ENCODE data around the gene AFDN. TPM values are rescaled to one million over a fixed set of nuclear protein-coding genes. Genes with fewer than 3 reads are reported as not detected.

The AFDN gene
- polyA plus RNA-seq, 1 of the 3 experiments (the other 2 are of a cell fraction) = 25.1 TPM

DNA sequence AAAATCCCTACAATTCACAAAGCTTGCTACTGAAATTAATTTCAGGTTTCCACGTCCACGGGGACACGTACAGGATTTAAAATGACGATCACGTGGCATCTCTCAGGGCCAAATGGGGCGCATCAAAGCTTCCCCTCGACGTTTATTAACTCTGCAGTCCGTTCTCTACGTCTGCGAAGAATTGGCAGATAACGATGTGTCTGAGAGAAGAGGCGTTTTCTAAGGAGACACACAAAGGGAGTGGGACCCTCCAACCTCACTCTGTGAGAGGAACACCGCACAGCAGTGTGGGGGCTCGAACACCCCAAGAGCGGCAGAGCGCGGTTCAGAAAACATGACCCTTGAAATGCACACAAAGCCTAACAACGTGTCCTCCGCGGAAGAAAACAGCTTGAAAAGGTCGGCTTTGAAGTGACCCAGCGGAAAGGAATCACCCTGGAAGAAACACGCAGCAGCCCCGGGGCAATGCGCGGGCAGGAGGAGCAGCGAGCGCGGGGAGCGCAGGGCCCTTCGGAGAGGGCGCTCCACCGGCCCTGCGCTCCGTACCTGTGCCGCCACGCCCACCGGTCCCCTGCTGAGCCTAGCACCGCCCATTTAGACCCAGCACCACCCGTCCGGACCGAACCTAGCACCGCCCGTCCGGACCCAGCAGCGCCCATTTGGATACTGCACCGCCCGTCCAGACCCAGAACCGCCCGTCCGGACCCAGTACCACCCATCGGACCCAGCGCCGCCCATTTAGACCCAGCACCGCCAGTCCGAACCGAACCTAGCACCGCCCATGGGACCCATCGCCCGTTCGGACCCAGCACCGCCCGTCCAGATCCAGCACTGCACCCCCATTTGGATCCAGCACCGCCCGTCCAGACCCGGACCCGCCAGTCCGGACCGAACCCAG is 1.1 kb upstream of the AFDN start:
- Histone ChIP-seq H3K79me2 (ENCODE audit: insufficient read depth) (peaks cover 31% of the 10 kb centered on the region), H3F3A (replicated peaks; ENCODE audit: insufficient read depth) (peaks cover 13% of the 10 kb centered on the region), H3K36me3 (replicated peaks in 1 of 2; ENCODE audit: control insufficient read depth in 1 of 2, insufficient read depth in 2 of 2, low read length in 1 of 2) (no peaks in the 10 kb centered on the region), H3K27ac (ENCODE audit: low read depth in 2 of 2, low read length in 1 of 2) (no peak overlapping the region), H3K4me2 (peak overlapping the region; percentile 98), H3K9me3 (no peaks in the 10 kb centered on the region), H3K4me3 (ENCODE audit: low read depth in 2 of 2, low read length in 1 of 2) (peak overlapping the region; percentile 66 to 94), H4K20me1 (ENCODE audit: insufficient read depth) (peaks cover 30% of the 10 kb centered on the region), H3K27me3 (ENCODE audit: insufficient read depth) (no peaks in the 10 kb centered on the region), H3K9ac (peak overlapping the region; percentile 74), H3K9me2 (no peaks in the 10 kb centered on the region), H2AFZ (ENCODE audit: low read depth) (peak overlapping the region; percentile 96), H3K4me1 (ENCODE audit: control insufficient read depth in 1 of 2, insufficient read depth in 2 of 2, low read depth in 1 of 2, low read length in 1 of 2) (peaks cover 9 to 20% of the 10 kb centered on the region in 2 experiments; a peak in 3 of 4 replicates)
- no peak for TF ChIP-seq USF2 (IDR thresholded peaks at IDR 0.05; ENCODE audit: borderline replicate concordance, low read depth, low read length)
- TF ChIP-seq RXRA (IDR thresholded peaks at IDR 0.05; ENCODE audit: borderline replicate concordance, low read depth) = no peak
- no peak for TF ChIP-seq MEF2A (IDR thresholded peaks at IDR 0.05; ENCODE audit: borderline replicate concordance, low read depth)
- no peak for TF ChIP-seq EP300 (IDR thresholded peaks at IDR 0.05; ENCODE audit: borderline replicate concordance in 1 of 2, low read depth in 1 of 2, low read length in 1 of 2)
- TF ChIP-seq RAD21 (IDR thresholded peaks at IDR 0.05; ENCODE audit: low read length) = no peak
- no peak for TF ChIP-seq GABPA (IDR thresholded peaks at IDR 0.05; ENCODE audit: low read depth)
- TF ChIP-seq TAF1 (IDR thresholded peaks at IDR 0.05; ENCODE audit: borderline replicate concordance, low read depth, low read length) = no peak
- TF ChIP-seq POLR2AphosphoS5 (IDR thresholded peaks at IDR 0.05; ENCODE audit: low read depth, low read length) = no peak
- no peak for TF ChIP-seq IRF3 (IDR thresholded peaks at IDR 0.05; ENCODE audit: low read depth, low read length)
- TF ChIP-seq USF1 (IDR thresholded peaks at IDR 0.05; ENCODE audit: borderline replicate concordance, low read depth) = no peak
- TF ChIP-seq SMC3 (IDR thresholded peaks at IDR 0.05; ENCODE audit: low read depth, low read length) = no peak
- TF ChIP-seq GATA2 (CRISPR knock-in tag; IDR thresholded peaks at IDR 0.05) = no peak
- TF ChIP-seq RCOR1 (IDR thresholded peaks at IDR 0.05; ENCODE audit: low read length) = no peak
- 33% methylated on average over 42 of the region's 70 CpGs for WGBS (ENCODE audit: low lambda C conversion rate)
- ChIA-PET CTCF (interaction anchor here (1.0 to 1.5 kb wide), 2 partner anchors 10 to 12 kb away, joined by 3 to 4 read pairs; no protein-coding TSS in a partner anchor), POLR2A (no interaction called here)
- peak; percentile 78 for DNase-seq
